Lung (tissue), 12 donors: Measurements from ENCODE around the gene MYLK3. TPM values are rescaled to one million over a fixed set of nuclear protein-coding genes. Genes with fewer than 3 reads are reported as not detected.

Source experiments
- ATAC-seq: fragments of 200-7000 bp; cut with Tn5 transposase; one replicate; pipeline ENCODE4 v1.9.1; 2020; ENCODE audit warnings: moderate number of reproducible peaks; ENCODE audit not compliant: insufficient read depth, low FRiP score
- DNase-seq, 3 donors: peaks; one replicate each; pipeline ENCODE4 v3.0.0-alpha.2; 2013 to 2017
- H3K27ac ChIP-seq, 2 donors: one replicate each; pipeline ENCODE4 v1.5.1; 2013; ENCODE audit warnings: mild to moderate bottlenecking in 2 of 2, moderate library complexity in 2 of 2, control low read depth in 1 of 2, inconsistent platforms in 1 of 2, low read depth in 1 of 2, low read length in 1 of 2
- H3K27me3 ChIP-seq, 3 donors: one replicate each; pipeline ENCODE4 v1.5.1; 2013; ENCODE audit warnings: low read length in 2 of 3; ENCODE audit not compliant: control insufficient read depth in 3 of 3, insufficient read depth in 3 of 3
- H3K36me3 ChIP-seq, 4 donors: one replicate each; pipeline ENCODE4 v1.5.1; 2013; ENCODE audit warnings: low read length in 4 of 4, mild to moderate bottlenecking in 1 of 4, moderate library complexity in 1 of 4; ENCODE audit not compliant: control insufficient read depth in 4 of 4, insufficient read depth in 4 of 4
- H3K4me1 ChIP-seq, 5 donors: one replicate each; pipeline ENCODE4 v1.5.1; 2013; ENCODE audit warnings: low read length in 5 of 5, mild to moderate bottlenecking in 2 of 5, moderate library complexity in 1 of 5; ENCODE audit not compliant: control insufficient read depth in 5 of 5, insufficient read depth in 5 of 5
- H3K4me3 ChIP-seq: one replicate; pipeline ENCODE4 v1.5.1; 2013; ENCODE audit warnings: mild to moderate bottlenecking, control low read depth, moderate library complexity
- H3K9ac ChIP-seq, 2 donors: one replicate each; pipeline ENCODE4 v1.5.1; 2013; ENCODE audit warnings: low read length in 2 of 2, control low read depth in 1 of 2; ENCODE audit not compliant: insufficient read depth in 1 of 2
- H3K9me3 ChIP-seq, 4 donors: one replicate each; pipeline ENCODE4 v1.5.1; 2013; ENCODE audit warnings: low read length in 3 of 4, mild to moderate bottlenecking in 1 of 4, moderate library complexity in 1 of 4; ENCODE audit not compliant: control insufficient read depth in 4 of 4, insufficient read depth in 3 of 4
- WGBS, 2 donors: extraction: QIAGEN DNeasy Blood & Tissue Kit; methylation state at CpG; one replicate each; pipeline ENCODE4 v1.1.7; 2013; 5-methylcytosine and 5-hydroxymethylcytosine counted together
- polyA plus RNA-seq, 2 donors: library from polyadenylated mRNA; stranded (reverse); fragments of 200-250 nt; gene quantifications; one replicate each; pipeline ENCODE4 v1.2.1, GENCODE V29; 2013
- total RNA-seq, 2 donors: library from RNA; depleted of rRNA in 1 of 2; stranded (reverse); fragments of >200 nt in 1 of 2; gene quantifications; one replicate each; pipeline ENCODE4 v1.2.1, GENCODE V29; 2014 to 2021
- TF ChIP-seq, protein P1 (sequence below): IDR thresholded peaks from 2 replicates; pipeline ENCODE4 v1.5.1; 2012; ENCODE audit warnings: mild to moderate bottlenecking; ENCODE audit errors: control extremely low read depth, extremely low read depth
- donor health status: control.
- donor health status: control.
- donor health status: Bipolar disorder and iron deficiency.
- donor health status: healthy.
- donor health status: DM: yes; HTN: yes; CAD: no.

The MYLK3 gene
- total and polyA plus RNA-seq, 4 donors, result 0.16 to 4.6 (median 1.4) TPM

DNA sequence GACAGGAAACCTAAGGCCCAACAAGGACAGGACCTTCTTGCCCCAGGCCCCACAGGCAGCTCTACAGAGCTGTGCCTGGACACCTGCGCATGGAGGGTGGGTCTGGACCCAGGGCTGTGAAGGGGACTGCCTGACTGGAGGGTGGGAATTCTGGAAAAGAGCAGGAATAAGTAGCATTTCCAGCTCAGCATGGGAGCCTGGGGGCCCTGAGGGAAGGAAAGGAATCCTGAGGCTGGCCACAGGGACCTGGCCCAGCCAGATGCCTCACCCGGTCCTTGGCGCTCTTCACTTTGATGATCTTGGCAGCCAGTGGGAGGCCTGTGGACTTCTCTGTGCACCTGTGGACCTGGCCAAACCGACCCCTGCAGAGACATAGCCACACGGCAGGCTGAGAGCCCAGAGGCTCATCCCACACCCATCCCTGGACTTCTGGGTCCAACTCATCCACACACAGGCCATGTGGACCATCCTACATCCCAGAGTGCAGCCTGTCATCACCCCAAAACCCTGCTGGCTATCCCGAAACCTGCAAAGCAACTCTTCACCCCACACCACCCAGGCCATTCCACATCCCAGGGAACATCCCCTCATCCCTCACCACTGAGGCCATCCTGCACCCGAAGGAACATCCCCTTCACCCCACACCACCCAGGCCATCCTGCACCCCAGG is 18.7 kb downstream of the MYLK3 start:
- DNase-seq (no peak), ATAC-seq (no peak)
- no peaks in the 10 kb centered on the region for H3K36me3 ChIP-seq
- TF ChIP-seq, protein P1, sequence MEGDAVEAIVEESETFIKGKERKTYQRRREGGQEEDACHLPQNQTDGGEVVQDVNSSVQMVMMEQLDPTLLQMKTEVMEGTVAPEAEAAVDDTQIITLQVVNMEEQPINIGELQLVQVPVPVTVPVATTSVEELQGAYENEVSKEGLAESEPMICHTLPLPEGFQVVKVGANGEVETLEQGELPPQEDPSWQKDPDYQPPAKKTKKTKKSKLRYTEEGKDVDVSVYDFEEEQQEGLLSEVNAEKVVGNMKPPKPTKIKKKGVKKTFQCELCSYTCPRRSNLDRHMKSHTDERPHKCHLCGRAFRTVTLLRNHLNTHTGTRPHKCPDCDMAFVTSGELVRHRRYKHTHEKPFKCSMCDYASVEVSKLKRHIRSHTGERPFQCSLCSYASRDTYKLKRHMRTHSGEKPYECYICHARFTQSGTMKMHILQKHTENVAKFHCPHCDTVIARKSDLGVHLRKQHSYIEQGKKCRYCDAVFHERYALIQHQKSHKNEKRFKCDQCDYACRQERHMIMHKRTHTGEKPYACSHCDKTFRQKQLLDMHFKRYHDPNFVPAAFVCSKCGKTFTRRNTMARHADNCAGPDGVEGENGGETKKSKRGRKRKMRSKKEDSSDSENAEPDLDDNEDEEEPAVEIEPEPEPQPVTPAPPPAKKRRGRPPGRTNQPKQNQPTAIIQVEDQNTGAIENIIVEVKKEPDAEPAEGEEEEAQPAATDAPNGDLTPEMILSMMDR, result no peak
- H3K4me3 ChIP-seq, result no peak overlapping the region
- 90 to 95% methylated on average over 7 of the region's 7 CpGs for WGBS, 2 donors
- no peak overlapping the region for H3K9ac ChIP-seq
- peak overlapping the region in 1 of 2 donors; percentile 43 for H3K27ac ChIP-seq
- H3K27me3 ChIP-seq, result no peaks in the 10 kb centered on the region
- peaks cover 0 to 2% (median 0%) of the 10 kb centered on the region in 4 donors for H3K9me3 ChIP-seq
- H3K4me1 ChIP-seq, result no peaks in the 10 kb centered on the region

DNA sequence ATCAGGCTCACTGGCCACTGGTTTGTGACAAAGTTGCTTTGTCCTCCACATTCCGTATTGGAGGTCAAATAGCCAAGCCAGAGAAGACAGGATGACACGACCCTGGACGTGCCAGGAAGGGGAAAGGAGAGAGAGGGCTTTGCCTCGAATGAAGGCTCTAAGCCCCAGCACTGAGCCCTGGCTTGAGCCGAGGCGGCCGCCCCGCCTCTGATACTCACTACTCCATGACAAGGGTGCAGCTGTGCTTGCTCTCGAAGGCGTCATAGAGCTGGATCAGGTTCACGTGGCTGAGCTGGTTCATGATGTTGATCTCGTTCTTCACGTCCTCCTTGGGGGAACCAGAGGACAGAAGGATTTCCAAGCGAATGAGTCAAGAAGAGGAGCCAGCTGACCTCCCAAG is 19.3 kb downstream of the MYLK3 start:
- TF ChIP-seq, protein P1, result no peak
- Histone ChIP-seq H3K9ac (no peak overlapping the region), H3K27me3 (no peaks in the 10 kb centered on the region), H3K27ac (peak overlapping the region in 1 of 2 donors; percentile 5), H3K4me1 (no peaks in the 10 kb centered on the region), H3K4me3 (no peak overlapping the region), H3K9me3 (peaks cover 0 to 2% (median 0%) of the 10 kb centered on the region in 4 donors), H3K36me3 (no peaks in the 10 kb centered on the region)
- 83 to 95% methylated on average over 14 of the region's 14 CpGs for WGBS, 2 donors
- no peak for ATAC-seq
- DNase-seq, result no peak

DNA sequence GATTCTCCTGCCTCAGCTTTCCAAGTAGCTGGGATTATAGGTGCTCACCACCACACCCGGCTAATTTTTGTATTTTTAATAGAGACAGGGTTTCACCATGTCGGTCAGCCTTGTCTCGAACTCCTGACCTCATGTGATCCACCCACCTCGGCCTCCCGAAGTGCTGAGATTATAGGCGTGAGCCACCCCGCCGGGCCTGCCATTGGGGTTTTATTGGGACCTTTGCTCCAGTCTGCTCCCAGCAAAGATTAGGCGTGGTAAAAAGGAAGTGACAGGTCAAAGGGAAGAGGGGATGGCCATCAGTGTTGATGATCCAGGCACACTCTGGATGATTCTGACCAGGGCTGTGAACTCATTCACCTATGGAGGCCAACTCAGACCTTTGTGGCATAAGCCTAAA is 20.5 kb downstream of the MYLK3 start:
- DNase-seq (no peak), ATAC-seq (no peak)
- Histone ChIP-seq H3K27ac (no peak overlapping the region), H3K4me1 (no peaks in the 10 kb centered on the region), H3K9me3 (peaks cover 0 to 2% (median 0%) of the 10 kb centered on the region in 4 donors), H3K36me3 (no peaks in the 10 kb centered on the region), H3K27me3 (no peaks in the 10 kb centered on the region), H3K9ac (no peak overlapping the region), H3K4me3 (no peak overlapping the region)
- WGBS, 2 donors, result 93 to 95% methylated on average over 9 of the region's 9 CpGs
- TF ChIP-seq, protein P1, result no peak

DNA sequence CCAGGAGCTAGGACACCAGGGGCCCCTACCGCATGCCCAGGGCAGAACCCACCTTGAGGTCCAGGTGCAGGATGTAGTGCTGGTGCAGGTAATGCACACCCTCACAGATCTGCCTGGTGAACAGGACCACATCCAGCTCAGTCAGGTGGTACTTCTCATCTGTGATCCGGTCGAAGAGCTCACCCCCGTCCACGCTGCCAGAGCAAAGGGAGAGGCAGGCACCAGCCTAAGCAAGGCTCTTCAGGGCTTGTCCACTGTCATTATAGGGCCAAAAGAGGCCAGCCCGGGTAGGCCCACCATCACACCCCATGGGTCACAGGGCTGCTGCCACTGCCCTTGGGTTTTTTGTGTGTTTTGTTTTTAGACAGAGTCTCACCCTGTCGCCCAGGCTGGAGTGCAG is 21.0 kb downstream of the MYLK3 start:
- TF ChIP-seq, protein P1, result no peak
- H3K9me3 ChIP-seq, result peaks cover 0 to 2% (median 0%) of the 10 kb centered on the region in 4 donors
- H3K27ac ChIP-seq, result no peak overlapping the region
- WGBS, 2 donors, result 93 to 96% methylated on average over 7 of the region's 7 CpGs
- DNase-seq (no peak), ATAC-seq (no peak)
- H3K4me1 ChIP-seq, result no peaks in the 10 kb centered on the region
- no peak overlapping the region for H3K9ac ChIP-seq
- H3K4me3 ChIP-seq, result no peak overlapping the region
- no peaks in the 10 kb centered on the region for H3K27me3 ChIP-seq
- no peaks in the 10 kb centered on the region for H3K36me3 ChIP-seq
